H1 (cell line): ENCODE results near the gene NTRK2. TPM values are rescaled to one million over a fixed set of nuclear protein-coding genes. Genes with fewer than 3 reads are reported as not detected.

ENCODE experiments used
- CTCF ChIA-PET: fragments of 300-600 bp; sonication (Branson Sonifier 250); formaldehyde crosslinking; loops from one replicate; lab custom pipeline; 2021; ENCODE audit not compliant: partially characterized antibody; lab: Charles Lee
- POLR2A ChIA-PET: fragments of 300-600 bp; sonication (Branson Sonifier 250); formaldehyde crosslinking; loops from one replicate; lab custom pipeline; 2021; ENCODE audit warnings: inconsistent platforms; ENCODE audit not compliant: partially characterized antibody; lab: Charles Lee
- DNase-seq, 2 experiments: peaks; one replicate each; pipeline versions ENCODE4 v3.0.0 to v3.0.0-alpha.2; 2010 to 2022; ENCODE audit warnings: low spot score in 2 of 2, low read depth in 1 of 2, mixed read lengths in 1 of 2
- FAIRE-seq: peaks from 2 replicates; lab custom pipeline; 2011; peaks lifted over from hg19 to GRCh38; lab: Jason Lieb, UNC
- H2AFZ ChIP-seq: 2 replicates; pipeline ENCODE4 v1.8.1; 2012; ENCODE audit warnings: low read length, inconsistent platforms
- H2AK5ac ChIP-seq: 2 replicates; pipeline ENCODE4 v1.6.1; 2013; ENCODE audit warnings: low read depth, low read length
- H2BK120ac ChIP-seq: replicated peaks from 2 replicates; pipeline ENCODE3; 2013; ENCODE audit warnings: low read depth, low read length, inconsistent platforms
- H2BK12ac ChIP-seq: 2 replicates; pipeline ENCODE4 v1.6.1; 2013; ENCODE audit warnings: low read depth, low read length
- H2BK15ac ChIP-seq: 2 replicates; pipeline ENCODE4 v1.6.1; 2013; ENCODE audit warnings: low read length
- H2BK20ac ChIP-seq: 2 replicates; pipeline ENCODE4 v1.6.1; 2013; ENCODE audit warnings: low read length
- H2BK5ac ChIP-seq: 2 replicates; pipeline ENCODE4 v1.6.1; 2013; ENCODE audit warnings: low read depth, low read length
- H3K14ac ChIP-seq: 2 replicates; pipeline ENCODE4 v1.6.1; 2013; ENCODE audit warnings: inconsistent platforms; ENCODE audit not compliant: insufficient read length
- H3K18ac ChIP-seq: 2 replicates; pipeline ENCODE4 v1.6.1; 2013; ENCODE audit warnings: low read length; ENCODE audit errors: extremely low read depth
- H3K23ac ChIP-seq: 2 replicates; pipeline ENCODE4 v1.6.1; 2013; ENCODE audit warnings: inconsistent platforms; ENCODE audit not compliant: insufficient read length
- H3K23me2 ChIP-seq: 2 replicates; pipeline ENCODE4 v1.6.1; 2013; ENCODE audit warnings: low read depth, low read length
- H3K27ac ChIP-seq: 2 replicates; pipeline ENCODE4 v1.6.1; 2011; ENCODE audit warnings: low read depth, low read length, inconsistent platforms
- H3K27me3 ChIP-seq, 4 experiments: replicated peaks in 1 of 4; 1 replicate in 1 of 4; 2 replicates in 3 of 4; pipeline versions ENCODE4 v1.6.1 to v1.8.1; 2011 to 2013; ENCODE audit warnings: low read length in 3 of 4, mild to moderate bottlenecking in 3 of 4, inconsistent platforms in 2 of 4, mixed read lengths in 2 of 4, moderate library complexity in 1 of 4; ENCODE audit not compliant: control insufficient read depth in 3 of 4, insufficient read depth in 3 of 4; ENCODE audit errors: extremely low read depth in 1 of 4
- H3K36me3 ChIP-seq, 4 experiments: 2 replicates each; pipeline versions ENCODE4 v1.6.1 to v1.8.1; 2011 to 2013; ENCODE audit warnings: mild to moderate bottlenecking in 4 of 4, low read length in 3 of 4, moderate library complexity in 2 of 4, control low read depth in 1 of 4, inconsistent platforms in 1 of 4; ENCODE audit not compliant: insufficient read depth in 4 of 4, control insufficient read depth in 2 of 4
- H3K4ac ChIP-seq: replicated peaks from 2 replicates; pipeline ENCODE3; 2013; ENCODE audit warnings: low read length, low read depth, mixed read lengths, inconsistent platforms; ENCODE audit not compliant: insufficient read length
- H3K4me1 ChIP-seq, 4 experiments: replicated peaks in 1 of 4; 1 replicate in 1 of 4; 2 replicates in 3 of 4; pipeline versions ENCODE4 v1.6.1 to v1.8.1; 2011 to 2013; ENCODE audit warnings: low read length in 3 of 4, inconsistent platforms in 2 of 4, mixed read lengths in 1 of 4; ENCODE audit not compliant: insufficient read depth in 4 of 4, control insufficient read depth in 3 of 4
- H3K4me2 ChIP-seq, 2 experiments: 2 replicates each; pipeline versions ENCODE4 v1.6.1 to v1.8.1; 2011 to 2013; ENCODE audit warnings: low read depth in 2 of 2, low read length in 2 of 2, control low read depth in 1 of 2, inconsistent platforms in 1 of 2, mild to moderate bottlenecking in 1 of 2; ENCODE audit not compliant: insufficient read depth in 1 of 2
- H3K4me3 ChIP-seq, 4 experiments: fragments of 200-600, 300-600 bp in 1 of 4; sonication (generic), shearing (Covaris generic), sonication (Bioruptor Twin) in 1 of 4; 2 replicates each; pipeline versions ENCODE4 v1.5.1 to v1.8.1; 2011 to 2016; ENCODE audit warnings: low read length in 4 of 4, low read depth in 3 of 4, control low read depth in 2 of 4, inconsistent platforms in 2 of 4, mild to moderate bottlenecking in 2 of 4, mixed read lengths in 1 of 4, moderate library complexity in 1 of 4; ENCODE audit not compliant: insufficient read depth in 2 of 4; ENCODE audit errors: extremely low read depth in 1 of 4
- H3K56ac ChIP-seq: replicated peaks from 2 replicates; pipeline ENCODE3; 2013; ENCODE audit warnings: low read depth, mild to moderate bottlenecking, mixed read lengths, low read length, inconsistent platforms; ENCODE audit not compliant: insufficient read length
- H3K79me1 ChIP-seq: 2 replicates; pipeline ENCODE4 v1.6.1; 2013; ENCODE audit warnings: low read depth, low read length, control low read depth
- H3K79me2 ChIP-seq, 2 experiments: 2 replicates each; pipeline versions ENCODE4 v1.6.1 to v1.8.1; 2012 to 2013; ENCODE audit warnings: low read length in 2 of 2, mild to moderate bottlenecking in 2 of 2, inconsistent platforms in 1 of 2; ENCODE audit not compliant: insufficient read depth in 2 of 2, control insufficient read depth in 1 of 2
- H3K9ac ChIP-seq, 4 experiments: replicated peaks in 1 of 4; 1 replicate in 1 of 4; 2 replicates in 3 of 4; pipeline versions ENCODE4 v1.6.1 to v1.8.1; 2011 to 2013; ENCODE audit warnings: low read depth in 3 of 4, low read length in 3 of 4, control low read depth in 2 of 4, mild to moderate bottlenecking in 2 of 4, moderate library complexity in 2 of 4, inconsistent platforms in 1 of 4; ENCODE audit errors: extremely low read depth in 1 of 4
- H3K9me3 ChIP-seq, 2 experiments: 2 replicates each; pipeline versions ENCODE4 v1.6.1 to v1.8.1; 2012 to 2013; ENCODE audit warnings: mild to moderate bottlenecking in 2 of 2, moderate library complexity in 2 of 2, control low read depth in 1 of 2, inconsistent platforms in 1 of 2, low read depth in 1 of 2, low read length in 1 of 2, mixed read lengths in 1 of 2; ENCODE audit not compliant: insufficient read depth in 2 of 2
- H4K20me1 ChIP-seq, 2 experiments: replicated peaks in 1 of 2; 2 replicates each; pipeline versions ENCODE3 to v1.8.1; 2011 to 2013; ENCODE audit warnings: inconsistent platforms in 2 of 2, low read length in 2 of 2, mild to moderate bottlenecking in 1 of 2; ENCODE audit not compliant: insufficient read depth in 2 of 2, control insufficient read depth in 1 of 2
- H4K5ac ChIP-seq: 2 replicates; pipeline ENCODE4 v1.6.1; 2013; ENCODE audit warnings: low read length, low read depth, mixed read lengths, inconsistent platforms; ENCODE audit not compliant: insufficient read length
- H4K8ac ChIP-seq: 2 replicates; pipeline ENCODE4 v1.8.0; 2013; ENCODE audit warnings: mild to moderate bottlenecking, moderate library complexity, low read length, inconsistent platforms; ENCODE audit not compliant: insufficient read depth; ENCODE audit errors: extremely low read depth
- H4K91ac ChIP-seq: replicated peaks from 2 replicates; pipeline ENCODE3; 2013; ENCODE audit warnings: low read length, mixed read lengths, inconsistent platforms; ENCODE audit not compliant: insufficient read length
- ATF3 ChIP-seq: IDR thresholded peaks from 2 replicates; pipeline ENCODE4 v1.6.1; 2011; ENCODE audit warnings: low read depth, mild to moderate bottlenecking, low read length; ENCODE audit not compliant: insufficient read depth
- CHD1 ChIP-seq: IDR thresholded peaks from 2 replicates; pipeline ENCODE4 v1.6.1; 2012; ENCODE audit warnings: low read depth, low read length, improper control_type of control experiment
- CHD2 ChIP-seq: IDR thresholded peaks from 2 replicates; pipeline ENCODE4 v1.6.1; 2012; ENCODE audit warnings: low read length, improper control_type of control experiment
- CREB1 ChIP-seq: IDR thresholded peaks from 2 replicates; pipeline ENCODE4 v1.6.1; 2012; ENCODE audit warnings: inconsistent platforms
- CTCF ChIP-seq, 3 experiments: IDR thresholded peaks; 1 replicate in 2 of 3; 2 replicates in 1 of 3; pipeline versions ENCODE4 v1.5.1 to v1.6.1; 2011; ENCODE audit warnings: low read length in 3 of 3, mild to moderate bottlenecking in 3 of 3, inconsistent platforms in 2 of 3, low read depth in 1 of 3, moderate library complexity in 1 of 3; ENCODE audit not compliant: insufficient read depth in 1 of 3; ENCODE audit errors: control extremely low read depth in 1 of 3
- EP300 ChIP-seq, 2 experiments: IDR thresholded peaks; 1 replicate in 1 of 2; 2 replicates in 1 of 2; pipeline ENCODE4 v1.6.1; 2011 to 2012; ENCODE audit warnings: low read depth in 2 of 2, low read length in 2 of 2, mild to moderate bottlenecking in 2 of 2, borderline replicate concordance in 1 of 2, inconsistent platforms in 1 of 2, moderate library complexity in 1 of 2
- HDAC2 ChIP-seq, 2 experiments: fragments of 300-600 bp in 1 of 2; sonication (generic) in 1 of 2; IDR thresholded peaks; 2 replicates each; pipeline ENCODE4 v1.6.1; 2011 to 2012; ENCODE audit warnings: low read depth in 2 of 2, low read length in 2 of 2, mild to moderate bottlenecking in 2 of 2, moderate library complexity in 2 of 2, borderline replicate concordance in 1 of 2, inconsistent platforms in 1 of 2
- NRF1 ChIP-seq: IDR thresholded peaks from 2 replicates; pipeline ENCODE4 v1.6.1; 2011; ENCODE audit warnings: mild to moderate bottlenecking, low read depth, low read length, improper control_type of control experiment
- POLR2AphosphoS5 ChIP-seq: IDR thresholded peaks from 2 replicates; pipeline ENCODE4 v1.6.1; 2011; ENCODE audit warnings: low read depth, low read length
- RFX5 ChIP-seq: IDR thresholded peaks from 2 replicates; pipeline ENCODE4 v1.6.1; 2011; ENCODE audit warnings: low read depth, low read length, improper control_type of control experiment, borderline replicate concordance
- SP2 ChIP-seq: IDR thresholded peaks from 2 replicates; pipeline ENCODE4 v1.6.1; 2012; ENCODE audit warnings: mild to moderate bottlenecking, low read length, inconsistent platforms
- WGBS, 2 experiments: shearing (Covaris generic) in 1 of 2; methylation state at CpG; one replicate each; pipeline versions ENCODE4 v1.1.6 to v1.1.7; 2013 to 2015; ENCODE audit warnings: low lambda C conversion rate in 2 of 2, mixed read lengths in 2 of 2, inconsistent platforms in 1 of 2, low coverage in 1 of 2, missing lambda C conversion rate in 1 of 2; ENCODE audit not compliant: insufficient replicate concordance in 2 of 2, insufficient coverage in 1 of 2, insufficient read length in 1 of 2; ENCODE audit errors: extremely low coverage in 1 of 2, missing lambda C conversion rate in 1 of 2; 5-methylcytosine and 5-hydroxymethylcytosine counted together
- polyA plus RNA-seq, 7 experiments: library from polyadenylated mRNA; depleted of rRNA in 3 of 7; stranded (reverse) in 5 of 7; unstranded in 2 of 7; fragments of >200 nt in 5 of 7; fragments of 200-250 nt in 2 of 7; gene quantifications; 1 replicate in 5 of 7; 2 replicates in 1 of 7; 4 replicates in 1 of 7; pipeline versions ENCODE4 v1.2.1 to v1.2.3, GENCODE V29; 2011 to 2013; ENCODE audit warnings: missing spikeins in 2 of 7, mixed read lengths in 2 of 7
- total RNA-seq: library from RNA; stranded (reverse); fragmentation: NEBNext Ultra II Directional; extraction: Animal tissue kit (Norgen Biotek cat#: 25700); gene quantifications from 2 replicates; pipeline ENCODE4 v1.2.1, GENCODE V29; 2021

The NTRK2 gene
- total and polyA plus RNA-seq, 2 of the 8 experiments (the other 6 are each of a cell fraction or from before 2014, with no cell fraction given), result 0.03 to 0.04 TPM

- Histone ChIP-seq H4K8ac (no peak overlapping the region), H3K14ac (no peak overlapping the region), H3K4me3 (no peak overlapping the region), H3K36me3 (no peaks in the 10 kb centered on the region), H3K23me2 (no peaks in the 10 kb centered on the region), H2BK12ac (no peak overlapping the region), H3K56ac (no peak overlapping the region), H4K91ac (no peak overlapping the region), H3K18ac (no peak overlapping the region), H2BK120ac (no peak overlapping the region), H3K27ac (no peak overlapping the region), H3K9ac (no peak overlapping the region), H3K23ac (no peak overlapping the region), H3K79me1 (no peaks in the 10 kb centered on the region), H3K4me1 (no peaks in the 10 kb centered on the region; a peak in 1 of 7 replicates), H3K79me2 (no peaks in the 10 kb centered on the region), H2BK15ac (no peak overlapping the region), H4K5ac (no peak overlapping the region), H2AK5ac (no peak overlapping the region), H2BK5ac (no peak overlapping the region), H2AFZ (no peak overlapping the region), H4K20me1 (no peaks in the 10 kb centered on the region), H3K4ac (no peak overlapping the region), H3K4me2 (no peak overlapping the region), H3K9me3 (no peaks in the 10 kb centered on the region), H3K27me3 (no peaks in the 10 kb centered on the region), H2BK20ac (no peak overlapping the region)
- FAIRE-seq (no peak), DNase-seq (no peak)
- ChIA-PET POLR2A (interaction anchor here (0.8 kb wide), 1 partner anchor 18 kb away, joined by 3 read pairs; no protein-coding TSS in a partner anchor), CTCF (interaction anchor here (0.8 to 1.3 kb wide), 3 partner anchors 14 to 27 kb away, joined by 3 to 5 read pairs (median 4); no protein-coding TSS in a partner anchor)
- WGBS, 2 experiments, result 91% methylated on average over 3 of the region's 3 CpGs; no CpG with 5 or more reads in 1 of the 2 experiments
- no peak for TF ChIP-seq CREB1
- no peak for TF ChIP-seq EP300 (IDR thresholded peaks at IDR 0.05; ENCODE audit: borderline replicate concordance in 1 of 2, low read depth in 2 of 2, low read length in 2 of 2)
- no peak for TF ChIP-seq POLR2AphosphoS5
- TF ChIP-seq HDAC2 (IDR thresholded peaks at IDR 0.05; ENCODE audit: borderline replicate concordance in 1 of 2, low read depth in 2 of 2, low read length in 2 of 2), result no peak
- TF ChIP-seq CHD1, result no peak
- TF ChIP-seq NRF1, result no peak
- TF ChIP-seq CHD2, result no peak
- no peak for TF ChIP-seq RFX5
- TF ChIP-seq SP2, result no peak
- no peak for TF ChIP-seq ATF3
- no peak for TF ChIP-seq CTCF (IDR thresholded peaks at IDR 0.05; ENCODE audit: control extremely low read depth in 1 of 3, insufficient read depth in 1 of 3, low read depth in 1 of 3, low read length in 3 of 3)
Observed at GRCh38 chr9:84754461-84754860, 84.9 kb downstream of the NTRK2 start.
